GM19467 (cell line): ENCODE data around the gene LHFPL2.
A peak's percentile ranks its signal among the peaks of the same experiment; 100 is the strongest.
"Not testable (repeated sequence)": the region's sequence is repeated elsewhere in the genome, so short reads cannot be mapped to it uniquely, and the experiment has no call there.

Source experiments
- ATAC-seq: cut with Tn5 transposase; IDR thresholded peaks from one replicate; pipeline ENCODE4 v1.9.1; 2021; ENCODE audit warnings: mild to moderate bottlenecking, moderate library complexity; ENCODE audit not compliant: unreplicated experiment

The LHFPL2 gene

DNA sequence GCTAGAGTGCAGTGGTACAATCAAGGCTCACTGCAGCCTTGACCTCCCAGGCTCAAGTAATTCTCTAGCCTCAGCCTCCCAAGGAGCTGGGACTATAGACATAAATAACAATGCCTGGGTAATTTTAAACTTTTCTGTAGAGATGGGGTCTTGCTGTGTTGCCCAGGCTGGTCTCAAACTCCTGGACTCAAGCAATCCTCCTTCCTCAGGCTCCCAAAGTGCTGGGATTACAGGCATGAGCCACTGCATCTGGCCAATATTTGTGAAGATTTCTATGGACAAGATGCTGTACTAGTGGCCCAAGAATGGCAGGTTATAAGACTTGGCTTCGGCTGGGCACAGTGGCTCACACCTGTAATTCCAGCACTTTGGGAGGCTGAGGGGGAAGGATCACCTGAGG lies 18.4 kb upstream of the LHFPL2 start:
- not testable (repeated sequence) for ATAC-seq

DNA sequence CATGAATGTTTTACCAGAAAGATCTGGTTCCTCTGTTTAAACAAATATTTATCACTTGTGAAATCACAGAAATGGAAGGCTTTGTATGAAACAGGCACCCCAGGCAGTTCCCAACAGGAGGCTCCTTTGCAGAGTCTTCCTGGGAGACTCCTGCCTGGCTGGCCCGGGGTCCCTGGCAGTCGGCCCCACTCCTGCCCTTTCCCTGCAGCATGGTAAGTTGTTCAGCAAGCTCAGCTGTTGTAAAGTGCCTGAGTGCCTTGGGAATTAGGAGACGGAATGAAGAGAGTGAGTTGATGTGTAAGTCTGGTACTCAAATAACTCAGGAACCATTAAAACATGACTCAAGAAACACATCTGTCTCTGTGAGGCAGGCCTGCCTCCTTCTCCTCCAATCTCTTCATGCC lies 17.5 kb upstream of the LHFPL2 start:
- ATAC-seq = no peak

DNA sequence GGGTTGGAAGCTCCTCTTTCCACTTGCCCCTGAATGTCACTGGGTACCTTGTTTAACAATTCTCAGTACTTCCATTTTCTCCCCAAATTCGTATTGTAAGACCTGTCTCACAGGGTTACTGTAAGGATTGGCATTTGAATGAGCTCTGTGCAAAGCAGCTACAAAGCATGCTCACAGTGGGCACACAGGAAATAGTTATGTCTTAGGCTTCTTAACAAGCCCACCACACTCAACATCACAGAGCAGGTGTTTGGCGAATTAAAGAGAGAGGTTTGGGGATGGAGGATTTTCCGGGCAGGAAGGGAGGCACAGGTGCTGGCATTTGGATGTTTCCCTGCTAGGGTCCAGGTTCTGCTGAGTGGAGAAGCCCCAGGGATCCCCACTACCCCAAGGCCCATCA lies 17.0 kb upstream of the LHFPL2 start:
- no peak for ATAC-seq

DNA sequence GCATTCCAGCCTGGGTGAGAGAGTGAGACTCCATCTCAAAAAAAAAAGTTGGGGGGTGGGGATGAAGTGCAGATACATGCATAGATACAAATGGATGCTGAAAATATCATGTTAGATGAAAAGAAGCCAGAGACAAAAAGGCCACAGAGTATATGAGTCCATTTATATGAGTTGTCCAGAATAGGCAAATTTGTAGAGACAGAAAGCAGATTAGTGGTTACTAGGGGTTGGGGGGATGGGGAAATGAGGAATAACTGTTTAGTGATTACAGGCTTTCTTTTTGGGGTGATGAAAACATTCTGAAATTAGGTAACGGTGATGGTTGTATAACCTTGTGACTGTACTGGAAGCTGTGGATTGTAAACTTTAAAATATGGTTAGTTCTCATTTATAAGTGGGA lies 13.8 kb upstream of the LHFPL2 start:
- ATAC-seq = no peak

DNA sequence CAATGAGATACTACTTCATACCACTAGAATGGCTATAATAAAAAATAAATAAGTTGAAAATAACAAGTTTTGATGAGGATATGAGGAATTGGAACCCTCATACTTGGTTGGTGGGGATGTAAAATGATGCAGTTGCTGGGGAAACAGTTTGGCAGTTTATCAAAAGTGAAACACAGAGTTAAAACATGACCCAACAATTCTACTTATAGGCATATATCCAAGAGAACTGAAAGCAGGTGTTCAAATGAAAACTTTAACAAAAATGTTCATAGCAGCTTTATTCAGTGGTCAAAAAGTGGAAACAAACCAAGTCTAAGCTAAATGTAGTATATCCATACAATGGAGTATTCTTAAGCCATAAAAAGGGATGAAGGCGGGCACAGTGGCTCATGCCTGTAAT lies 13.1 kb upstream of the LHFPL2 start:
- no peak for ATAC-seq

DNA sequence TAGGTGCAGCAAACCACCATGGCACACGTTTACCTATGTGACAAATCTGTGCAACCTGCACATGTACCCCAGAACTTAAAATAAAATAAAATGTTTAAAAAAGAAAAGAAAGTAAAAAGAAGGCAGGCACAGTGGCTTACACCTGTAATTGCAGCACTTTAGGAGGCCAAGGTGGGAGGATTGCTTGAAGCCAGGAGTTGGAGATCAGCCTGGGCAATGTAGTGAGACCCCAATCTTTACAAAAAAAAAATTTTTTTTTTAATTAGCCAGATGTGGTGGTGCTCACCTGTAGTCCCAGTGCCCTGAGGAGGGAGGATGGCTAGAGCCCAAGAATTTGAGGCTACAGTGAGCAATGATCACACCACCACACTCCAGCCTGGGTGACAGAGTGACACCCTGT lies 12.5 kb upstream of the LHFPL2 start:
- ATAC-seq = no peak

DNA sequence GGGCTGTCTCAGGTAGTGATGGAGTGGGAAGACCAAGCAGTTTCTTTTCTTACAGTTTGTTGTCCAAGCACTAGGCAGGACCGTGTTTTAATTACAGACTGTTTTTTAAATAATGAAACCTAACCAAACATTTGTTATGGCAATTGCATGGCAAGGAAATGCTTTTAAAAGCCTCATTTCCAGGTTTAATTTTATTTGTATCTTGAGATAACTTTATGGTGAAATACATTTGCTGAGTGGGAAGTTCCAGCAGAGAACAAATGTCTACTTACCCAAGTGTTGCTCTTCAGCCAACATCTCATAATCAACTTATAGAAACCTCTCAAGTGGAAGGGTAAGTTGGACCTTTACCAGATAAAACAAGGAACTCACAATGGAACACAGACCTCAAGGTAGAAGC lies 11.8 kb upstream of the LHFPL2 start:
- ATAC-seq = no peak

DNA sequence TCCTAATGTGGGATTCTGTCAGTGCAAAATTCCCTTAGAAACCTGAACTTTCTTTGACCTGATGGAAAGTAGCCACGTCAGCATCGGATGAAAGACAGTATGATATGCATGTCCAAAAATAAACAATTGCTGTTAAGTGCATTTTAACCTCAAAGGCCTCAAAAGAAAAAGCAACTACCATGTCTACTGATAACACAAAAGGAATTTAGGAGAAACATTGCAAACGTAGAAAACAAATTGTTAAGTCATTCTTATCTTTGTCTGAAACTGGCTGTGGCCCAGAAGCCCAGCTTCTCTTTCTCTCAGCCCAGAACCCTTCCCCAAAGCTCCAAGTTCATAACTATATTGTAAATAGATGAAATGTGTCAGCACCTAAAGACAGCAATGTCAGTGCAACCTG lies 11.1 kb upstream of the LHFPL2 start:
- ATAC-seq = no peak

DNA sequence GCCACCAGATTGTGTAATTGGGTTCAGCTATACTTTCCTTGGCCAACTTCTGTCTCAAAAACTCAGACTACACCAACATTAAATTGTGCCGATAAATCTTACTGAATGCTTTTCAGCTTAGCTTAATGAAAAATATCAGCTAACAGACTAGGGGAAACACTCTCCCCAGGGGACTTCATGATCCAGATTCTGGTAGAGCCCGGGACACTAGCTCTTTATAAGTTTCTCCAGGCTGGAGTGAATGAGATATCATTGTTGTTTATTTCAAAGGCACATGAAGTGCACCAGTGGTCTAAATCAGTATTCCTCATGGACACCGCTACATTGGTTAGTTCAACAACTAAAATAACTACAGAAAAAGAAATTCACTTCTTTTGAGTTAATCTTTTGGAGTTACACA lies 10.5 kb upstream of the LHFPL2 start:
- no peak for ATAC-seq

DNA sequence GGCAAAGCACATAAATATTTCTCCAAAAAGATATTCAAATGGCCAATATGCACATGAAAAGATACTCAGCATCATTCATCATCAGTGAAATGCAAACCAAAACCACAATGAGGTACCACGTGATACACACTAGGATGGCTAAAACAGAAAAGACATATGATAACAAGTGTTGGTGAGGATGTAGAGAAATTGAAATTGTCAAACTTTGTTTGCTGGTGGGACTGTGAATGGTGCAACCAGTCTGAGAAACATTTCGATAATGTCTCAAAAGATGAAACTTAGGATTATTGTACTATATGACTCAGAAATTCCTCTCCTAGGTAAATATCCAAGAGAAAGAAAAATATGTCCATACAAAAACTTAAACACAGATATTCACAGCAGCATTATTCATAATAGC lies 8.6 kb upstream of the LHFPL2 start:
- no peak for ATAC-seq

DNA sequence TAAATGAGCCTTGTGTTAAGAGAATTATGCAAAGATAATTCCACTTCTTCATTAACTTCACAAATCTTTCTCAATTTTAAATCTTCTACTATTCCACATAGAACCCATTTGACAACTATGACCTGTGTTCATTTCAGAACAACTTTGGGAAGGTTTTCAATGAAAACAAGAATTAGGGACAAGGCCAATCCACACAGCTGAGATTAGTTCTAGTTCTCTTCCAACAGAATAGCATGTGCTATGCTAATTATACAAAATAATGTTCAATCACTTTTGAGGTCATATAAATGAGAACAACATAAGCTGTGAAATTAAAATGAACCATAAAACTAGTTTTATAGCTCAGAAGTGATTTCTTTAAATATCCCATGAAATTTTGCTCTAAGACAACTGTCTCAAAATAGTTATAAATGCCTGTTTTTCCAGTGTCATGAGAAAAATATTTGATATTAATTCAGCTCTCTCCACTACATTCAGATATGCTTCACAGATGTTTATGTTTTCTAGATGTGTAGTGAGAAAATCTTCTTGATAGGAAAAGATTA lies 7.2 kb upstream of the LHFPL2 start:
- ATAC-seq = no peak

DNA sequence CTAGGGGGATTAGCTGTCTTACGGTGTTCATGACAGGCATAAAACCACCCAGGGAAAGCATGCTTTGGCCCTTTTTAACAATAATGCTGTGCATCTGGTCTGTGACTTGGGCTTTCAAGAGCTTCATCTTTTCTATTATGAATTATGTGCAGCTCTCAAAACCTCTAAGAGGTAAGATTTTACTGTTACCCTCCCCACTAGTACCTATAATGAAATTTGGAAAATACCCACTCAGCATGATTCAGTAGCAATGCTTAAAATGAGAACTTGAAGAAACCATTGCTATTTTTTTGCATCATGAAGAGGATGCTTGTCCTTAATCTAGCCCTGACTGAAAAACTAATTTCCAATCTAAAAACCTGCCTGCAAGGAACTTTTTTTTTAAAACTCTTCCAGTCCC lies 5.8 kb upstream of the LHFPL2 start:
- ATAC-seq = no peak

DNA sequence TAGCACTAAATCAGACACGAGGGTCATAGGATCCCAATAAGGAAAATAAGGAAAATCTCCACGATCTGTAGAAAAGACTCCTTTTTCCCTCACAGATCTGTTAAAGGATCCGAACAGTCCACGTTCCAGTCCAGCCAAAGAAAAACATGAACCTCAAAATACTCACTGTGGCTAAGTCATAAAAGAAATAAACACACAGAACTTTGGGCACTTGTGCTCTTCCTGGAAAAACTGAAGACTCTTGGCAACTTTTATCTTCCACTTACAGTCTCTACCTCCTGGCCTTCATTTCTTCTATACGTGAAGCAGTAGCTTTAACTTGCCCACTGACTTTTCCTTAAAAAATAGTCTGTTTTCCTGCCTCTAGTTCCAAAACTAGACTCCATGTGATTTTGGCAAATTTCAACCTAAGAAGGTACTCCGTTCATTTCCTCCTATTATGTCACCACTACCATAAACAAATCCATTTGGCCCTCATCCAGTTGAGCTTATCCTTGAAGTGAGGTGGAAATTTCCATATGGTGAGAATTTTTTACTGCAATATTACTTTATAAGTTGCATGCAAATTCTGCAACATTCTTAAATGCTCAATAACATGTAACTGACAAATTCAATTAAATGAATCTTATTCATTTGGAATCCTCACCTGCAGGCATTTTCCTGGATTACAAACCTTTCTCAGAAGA lies 5.3 kb upstream of the LHFPL2 start:
- ATAC-seq = no peak

DNA sequence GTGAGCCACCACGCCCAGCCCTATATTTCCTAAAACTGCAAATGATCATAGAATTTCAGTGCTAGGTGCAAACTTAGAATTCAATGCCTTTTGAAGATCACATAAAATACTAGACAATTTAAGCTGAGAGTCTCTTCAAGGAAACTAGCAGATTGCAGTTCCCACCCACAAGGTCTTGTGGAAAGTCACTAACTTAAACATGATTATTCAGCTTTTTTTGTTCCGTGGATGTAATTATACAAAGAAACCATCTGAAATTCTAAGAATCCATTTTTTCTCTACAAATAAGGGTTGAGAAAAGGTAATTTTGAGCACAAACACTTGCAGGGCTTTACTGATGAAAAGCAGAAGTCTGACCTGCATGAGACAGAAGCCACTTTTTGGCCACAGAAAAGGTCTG lies 4.5 kb upstream of the LHFPL2 start:
- ATAC-seq = no peak

DNA sequence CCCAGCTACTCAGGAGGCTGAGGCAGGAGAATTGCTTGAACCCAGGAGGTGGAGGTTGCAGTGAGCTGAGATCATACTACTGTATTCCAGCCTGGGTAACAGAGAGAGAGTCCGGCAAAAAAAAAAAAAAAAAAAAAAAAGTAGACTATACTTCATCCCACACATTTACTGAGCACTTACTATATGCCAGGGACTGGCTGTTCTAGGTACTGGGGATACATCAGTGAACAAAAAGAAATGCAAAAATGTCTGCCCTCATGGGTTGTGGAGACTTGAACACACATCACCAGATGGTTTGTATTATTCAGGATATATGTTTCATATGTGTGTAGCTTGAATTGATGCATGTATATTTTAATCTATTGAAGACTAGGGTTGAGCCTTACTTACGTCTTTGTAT lies 2.9 kb upstream of the LHFPL2 start:
- ATAC-seq = no peak

DNA sequence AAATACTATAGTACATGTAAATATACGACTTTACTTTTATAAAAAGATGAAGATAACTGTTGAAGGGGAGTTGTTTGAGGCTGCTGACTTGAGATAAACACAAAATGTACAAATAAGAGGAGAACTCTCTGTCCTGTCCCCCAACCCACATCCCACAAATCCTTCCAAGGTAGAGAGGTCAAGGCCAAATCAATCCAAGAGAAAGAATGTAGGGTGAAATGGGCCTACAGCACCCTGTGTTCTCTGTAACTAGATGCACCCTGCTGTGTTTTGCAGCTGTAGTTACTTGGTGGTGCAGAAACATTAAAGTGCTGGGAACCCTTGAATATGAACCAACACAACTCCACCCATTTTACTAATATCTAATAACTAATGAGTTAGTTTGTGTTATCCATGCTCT lies 2.0 kb upstream of the LHFPL2 start:
- ATAC-seq = no peak

DNA sequence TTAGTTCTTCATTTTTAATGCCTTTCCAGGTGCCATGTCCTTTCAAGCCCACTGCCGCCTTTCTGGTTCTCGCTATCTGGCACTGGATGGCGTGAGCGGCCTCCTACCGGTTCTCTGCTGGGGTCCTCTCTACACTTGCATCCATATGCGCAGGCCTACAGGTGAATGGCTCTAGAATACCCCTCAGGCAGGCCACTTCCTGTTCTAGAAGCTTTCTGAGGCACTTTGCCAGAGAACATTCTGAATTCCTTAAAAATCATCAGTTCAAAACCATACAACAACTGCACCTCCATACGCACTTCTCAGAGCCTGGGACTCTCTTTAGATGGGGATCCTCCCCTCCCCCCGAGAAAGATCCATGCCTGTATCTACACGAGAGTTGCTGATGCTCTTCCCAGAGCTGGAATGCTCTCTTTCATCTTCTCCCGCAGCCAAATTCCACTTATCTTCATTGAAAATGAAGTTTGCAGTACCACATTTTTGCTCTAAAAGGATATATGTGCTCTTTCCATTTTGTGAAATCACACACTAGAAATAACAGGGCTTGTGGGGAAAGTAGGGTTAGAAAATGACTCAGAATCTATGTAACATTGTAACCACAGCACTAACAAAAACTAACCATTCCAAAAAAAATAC lies 1.4 kb upstream of the LHFPL2 start:
- no peak for ATAC-seq

DNA sequence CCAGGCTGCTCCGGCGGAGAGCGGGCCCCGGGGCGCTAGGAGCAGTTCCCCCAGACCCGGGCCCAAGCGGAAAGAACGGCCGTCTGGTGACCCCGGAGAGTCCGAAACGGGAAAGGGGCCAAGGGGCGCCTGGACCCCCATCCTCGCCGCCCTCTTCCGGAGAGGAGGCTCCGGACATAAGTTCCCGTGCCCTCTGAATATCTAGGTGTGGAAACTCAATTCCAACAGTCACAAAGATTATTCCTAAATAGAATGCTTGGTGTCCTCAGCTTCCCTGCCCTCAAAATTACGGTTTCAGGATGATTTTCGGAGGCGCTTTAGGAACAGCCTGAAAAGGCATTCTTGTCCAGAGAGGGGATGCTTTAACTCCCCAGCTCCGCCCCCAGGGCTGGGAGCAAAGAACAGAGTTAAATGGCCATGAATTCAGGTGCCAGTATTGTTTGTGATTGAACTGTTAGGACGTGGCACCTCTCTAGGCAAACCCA lies 681 bp upstream of the LHFPL2 start:
- no peak for ATAC-seq

DNA sequence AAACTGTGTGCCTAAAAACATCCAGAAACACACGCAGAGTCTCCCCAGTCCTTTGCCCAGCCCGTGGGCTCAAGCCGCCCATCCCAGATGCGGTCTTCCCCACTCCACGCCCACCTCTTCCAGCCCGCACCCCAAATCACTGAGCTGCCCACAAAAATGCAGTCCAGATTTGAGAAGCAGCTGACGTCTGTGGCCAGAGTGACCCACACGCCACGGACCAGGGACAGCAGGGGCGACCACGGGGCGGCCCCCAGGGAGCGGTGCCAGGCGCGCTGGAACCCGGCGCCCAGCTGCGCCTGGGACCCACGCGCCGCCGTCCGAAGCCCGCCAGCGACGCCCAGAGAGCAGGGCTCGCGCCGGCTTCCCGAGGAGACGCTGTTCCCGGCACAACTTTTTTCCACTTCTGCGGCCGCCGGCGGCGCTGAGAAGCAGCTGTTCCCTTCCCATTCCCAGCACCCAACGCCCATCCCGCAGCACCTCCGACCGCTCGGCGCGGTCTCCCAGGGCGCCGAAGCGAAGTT lies 674 bp downstream of the LHFPL2 start:
- ATAC-seq = peak; percentile 20

DNA sequence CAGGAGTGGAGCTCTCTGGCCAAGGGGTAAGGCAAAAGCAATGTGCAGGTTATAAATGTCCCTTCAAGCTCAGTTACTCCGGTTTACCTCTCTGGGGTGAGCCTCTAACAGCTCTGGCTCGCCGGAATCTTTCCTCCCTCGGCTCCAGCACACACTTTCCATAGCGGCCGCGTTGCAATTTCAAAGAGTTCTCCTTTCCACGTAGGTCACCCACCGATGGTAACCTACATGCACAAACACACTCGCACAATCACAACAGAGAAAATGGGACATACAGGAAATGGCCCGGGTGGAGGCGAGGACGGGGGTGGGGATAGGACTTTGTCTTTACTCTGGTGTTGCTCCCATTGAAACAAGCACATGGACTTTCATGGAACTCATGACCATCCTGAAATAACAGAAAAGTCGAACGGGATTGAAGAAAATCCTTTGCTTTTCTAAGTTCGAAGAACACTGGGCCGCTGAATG lies 1.2 kb downstream of the LHFPL2 start:
- ATAC-seq = no peak

DNA sequence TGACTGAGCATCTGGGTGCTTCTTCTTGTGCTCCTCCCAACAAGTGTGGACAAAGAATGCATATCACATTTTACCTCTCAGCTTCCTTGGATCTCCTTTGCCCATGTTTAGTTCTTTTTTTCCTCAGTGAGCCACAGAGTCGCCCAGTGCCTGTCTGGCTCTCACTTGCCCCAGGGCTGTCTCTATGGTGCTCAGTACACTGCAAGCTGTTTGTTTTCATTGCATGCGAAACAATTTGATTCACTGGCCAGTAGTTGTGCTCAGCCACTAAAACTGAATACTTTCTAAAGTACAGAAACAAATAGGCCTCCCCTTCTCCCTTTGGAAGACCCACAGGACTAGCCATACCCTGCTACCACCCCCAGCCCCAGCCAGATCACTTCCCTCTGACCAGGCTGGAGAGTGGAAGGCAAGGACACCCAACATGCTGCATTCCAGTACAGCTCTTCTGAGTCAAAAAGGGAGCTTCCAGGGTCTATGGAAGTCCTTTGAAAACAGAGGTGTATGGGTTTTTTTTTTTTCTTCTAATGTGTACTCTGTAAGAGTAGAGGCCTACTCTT lies 3.8 kb downstream of the LHFPL2 start:
- no peak for ATAC-seq

DNA sequence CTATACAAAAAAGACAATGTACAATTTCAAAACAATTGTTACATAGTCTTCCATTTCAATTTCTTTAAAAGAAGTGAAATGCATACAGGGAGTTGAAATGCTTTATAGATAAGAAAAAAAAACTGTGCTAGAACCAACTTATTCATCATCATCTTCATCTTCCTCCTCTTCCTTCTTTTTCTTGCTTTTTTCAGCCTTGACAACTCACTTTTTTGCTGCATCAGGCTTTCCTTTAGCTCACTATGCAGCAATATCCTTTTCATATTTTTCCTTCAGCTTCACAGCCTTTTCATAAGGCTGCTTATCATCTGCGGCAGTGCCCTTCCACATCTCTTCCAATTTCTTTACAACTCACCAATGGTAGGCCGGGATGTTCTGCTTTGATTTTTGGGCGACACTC lies 4.4 kb downstream of the LHFPL2 start:
- ATAC-seq = no peak
